Measurements from ENCODE around the gene ARHGAP44. TPM values are rescaled to one million over a fixed set of nuclear protein-coding genes. Genes with fewer than 3 reads are reported as not detected.

ARHGAP44 gene
- total and polyA plus RNA-seq, 2 of the 8 experiments (the other 6 are each of a cell fraction or from before 2014, with no cell fraction given): 6.2 to 22.2 TPM

- Histone ChIP-seq H2BK15ac (ENCODE audit: low read length) (no peak overlapping the region), H3K56ac (replicated peaks; ENCODE audit: insufficient read length, low read depth, low read length) (no peak overlapping the region), H3K23ac (ENCODE audit: insufficient read length) (no peak overlapping the region), H3K79me1 (ENCODE audit: low read depth, low read length) (no peaks in the 10 kb centered on the region), H2AK5ac (ENCODE audit: low read depth, low read length) (no peak overlapping the region), H3K36me3 (ENCODE audit: control insufficient read depth in 2 of 4, insufficient read depth in 4 of 4, low read length in 3 of 4) (peaks cover 0 to 3% (median 0%) of the 10 kb centered on the region in 4 experiments; a peak in 2 of 8 replicates), H2BK12ac (ENCODE audit: low read depth, low read length) (no peak overlapping the region), H3K23me2 (ENCODE audit: low read depth, low read length) (no peaks in the 10 kb centered on the region), H2BK5ac (ENCODE audit: low read depth, low read length) (no peak overlapping the region), H3K9me3 (ENCODE audit: insufficient read depth in 2 of 2, low read depth in 1 of 2, low read length in 1 of 2) (no peaks in the 10 kb centered on the region), H2BK20ac (ENCODE audit: low read length) (no peak overlapping the region), H2AFZ (ENCODE audit: low read length) (no peak overlapping the region), H4K5ac (ENCODE audit: insufficient read length, low read depth, low read length) (no peak overlapping the region), H4K91ac (replicated peaks; ENCODE audit: insufficient read length, low read length) (no peak overlapping the region), H3K27ac (ENCODE audit: low read depth, low read length) (no peak overlapping the region), H3K14ac (ENCODE audit: insufficient read length) (no peak overlapping the region), H4K8ac (ENCODE audit: extremely low read depth, insufficient read depth, low read length) (no peak overlapping the region), H4K20me1 (replicated peaks in 1 of 2; ENCODE audit: control insufficient read depth in 1 of 2, insufficient read depth in 2 of 2, low read length in 2 of 2) (no peaks in the 10 kb centered on the region), H3K9ac (replicated peaks in 1 of 4; ENCODE audit: extremely low read depth in 1 of 4, low read depth in 3 of 4, low read length in 3 of 4) (no peak overlapping the region), H3K18ac (ENCODE audit: extremely low read depth, low read length) (no peak overlapping the region), H2BK120ac (replicated peaks; ENCODE audit: low read depth, low read length) (no peak overlapping the region), H3K4ac (replicated peaks; ENCODE audit: insufficient read length, low read depth, low read length) (no peak overlapping the region), H3K79me2 (ENCODE audit: control insufficient read depth in 1 of 2, insufficient read depth in 2 of 2, low read length in 2 of 2) (no peaks in the 10 kb centered on the region), H3K27me3 (replicated peaks in 1 of 4; ENCODE audit: control insufficient read depth in 3 of 4, extremely low read depth in 1 of 4, insufficient read depth in 3 of 4, low read length in 3 of 4) (no peaks in the 10 kb centered on the region), H3K4me3 (ENCODE audit: extremely low read depth in 1 of 4, insufficient read depth in 2 of 4, low read depth in 3 of 4, low read length in 4 of 4) (no peak overlapping the region), H3K4me2 (ENCODE audit: insufficient read depth in 1 of 2, low read depth in 2 of 2, low read length in 2 of 2) (no peak overlapping the region), H3K4me1 (replicated peaks in 1 of 4; ENCODE audit: control insufficient read depth in 3 of 4, insufficient read depth in 4 of 4, low read length in 3 of 4) (no peaks in the 10 kb centered on the region)
- ChIA-PET CTCF (ENCODE audit: partially characterized antibody) (interaction anchor here (2.3 kb wide), 1 partner anchor 78 kb away, joined by 5 read pairs; no protein-coding TSS in a partner anchor), POLR2A (ENCODE audit: partially characterized antibody) (no interaction called here)
- 93% methylated on average over 2 of the region's 2 CpGs; no CpG with 5 or more reads in 1 of the 2 experiments for WGBS, 2 experiments (ENCODE audit: extremely low coverage in 1 of 2, insufficient coverage in 1 of 2, insufficient read length in 1 of 2, insufficient replicate concordance in 2 of 2, low coverage in 1 of 2, low lambda C conversion rate in 2 of 2, missing lambda C conversion rate in 1 of 2)
- DNase-seq (ENCODE audit: low read depth in 1 of 2, low spot score in 2 of 2): no peak
- FAIRE-seq: no peak
- TF ChIP-seq SAP30 (IDR thresholded peaks at IDR 0.05; ENCODE audit: insufficient read depth, insufficient replicate concordance, low read length) (no peak), RFX5 (IDR thresholded peaks at IDR 0.05; ENCODE audit: borderline replicate concordance, low read depth, low read length) (no peak), ZNF274 (IDR thresholded peaks at IDR 0.05; ENCODE audit: borderline replicate concordance, extremely low read depth, low read length) (no peak), NANOG (IDR thresholded peaks at IDR 0.05; ENCODE audit: insufficient read depth, low read depth, low read length, poor library complexity, severe bottlenecking) (no peak), EP300 (IDR thresholded peaks at IDR 0.05; ENCODE audit: borderline replicate concordance in 1 of 2, low read depth in 2 of 2, low read length in 2 of 2) (no peak), CTBP2 (IDR thresholded peaks at IDR 0.05; ENCODE audit: borderline replicate concordance, insufficient read depth, insufficient read length, low read length) (no peak), CEBPB (IDR thresholded peaks at IDR 0.05; ENCODE audit: low read depth, low read length) (no peak), FOSL1 (IDR thresholded peaks at IDR 0.05; ENCODE audit: insufficient read depth, low read depth, low read length) (no peak), CBX5 (IDR thresholded peaks at IDR 0.05; ENCODE audit: low read depth, low read length) (no peak), TBP (IDR thresholded peaks at IDR 0.05; ENCODE audit: low read depth, low read length) (no peak), PHF8 (conservative IDR thresholded peaks at IDR 0.05; ENCODE audit: low read depth, low read length) (no peak), CBX8 (IDR thresholded peaks at IDR 0.05; ENCODE audit: borderline replicate concordance, low read depth, low read length) (no peak), KDM5A (IDR thresholded peaks at IDR 0.05; ENCODE audit: low read length) (no peak)
These were observed 135.3 kb downstream of the ARHGAP44 start for GRCh38 chr17:12924614-12925013.

Data from H1 (cell line).